ENCODE measurements around the gene UGT1A6.

Gene UGT1A6

DNA sequence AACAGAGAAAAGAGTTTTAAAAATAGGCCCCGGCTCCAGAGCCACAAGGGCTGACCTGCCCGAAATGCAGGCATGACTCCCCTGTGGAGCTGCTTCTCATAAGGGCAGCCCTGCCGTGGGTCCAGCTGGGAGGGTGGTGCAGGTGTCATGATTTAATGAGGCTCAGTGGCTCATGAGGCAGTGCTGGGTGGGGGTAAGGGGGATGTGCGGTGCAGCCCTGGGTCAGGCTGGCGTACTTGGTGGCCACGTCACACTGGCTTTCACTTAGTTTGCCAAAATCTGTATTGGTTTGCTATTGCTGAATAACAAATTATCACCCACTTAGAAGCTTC is 128.1 kb downstream of the UGT1A6 start:
- no peaks in the 10 kb centered on the region for H3K9me3 ChIP-seq
- H3K27ac ChIP-seq: no peak overlapping the region
- no peaks in the 10 kb centered on the region for H3K4me1 ChIP-seq (ENCODE audit: control insufficient read depth in 1 of 2, insufficient read depth in 1 of 2, low read depth in 1 of 2, low read length in 1 of 2)
- H3K36me3 ChIP-seq: no peaks in the 10 kb centered on the region
- no peaks in the 10 kb centered on the region for H3K27me3 ChIP-seq
- TF ChIP-seq, protein P1, sequence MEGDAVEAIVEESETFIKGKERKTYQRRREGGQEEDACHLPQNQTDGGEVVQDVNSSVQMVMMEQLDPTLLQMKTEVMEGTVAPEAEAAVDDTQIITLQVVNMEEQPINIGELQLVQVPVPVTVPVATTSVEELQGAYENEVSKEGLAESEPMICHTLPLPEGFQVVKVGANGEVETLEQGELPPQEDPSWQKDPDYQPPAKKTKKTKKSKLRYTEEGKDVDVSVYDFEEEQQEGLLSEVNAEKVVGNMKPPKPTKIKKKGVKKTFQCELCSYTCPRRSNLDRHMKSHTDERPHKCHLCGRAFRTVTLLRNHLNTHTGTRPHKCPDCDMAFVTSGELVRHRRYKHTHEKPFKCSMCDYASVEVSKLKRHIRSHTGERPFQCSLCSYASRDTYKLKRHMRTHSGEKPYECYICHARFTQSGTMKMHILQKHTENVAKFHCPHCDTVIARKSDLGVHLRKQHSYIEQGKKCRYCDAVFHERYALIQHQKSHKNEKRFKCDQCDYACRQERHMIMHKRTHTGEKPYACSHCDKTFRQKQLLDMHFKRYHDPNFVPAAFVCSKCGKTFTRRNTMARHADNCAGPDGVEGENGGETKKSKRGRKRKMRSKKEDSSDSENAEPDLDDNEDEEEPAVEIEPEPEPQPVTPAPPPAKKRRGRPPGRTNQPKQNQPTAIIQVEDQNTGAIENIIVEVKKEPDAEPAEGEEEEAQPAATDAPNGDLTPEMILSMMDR (IDR thresholded peaks at IDR 0.05): no peak
- H3K4me3 ChIP-seq (ENCODE audit: low read depth in 1 of 2, low read length in 1 of 2): no peak overlapping the region

DNA sequence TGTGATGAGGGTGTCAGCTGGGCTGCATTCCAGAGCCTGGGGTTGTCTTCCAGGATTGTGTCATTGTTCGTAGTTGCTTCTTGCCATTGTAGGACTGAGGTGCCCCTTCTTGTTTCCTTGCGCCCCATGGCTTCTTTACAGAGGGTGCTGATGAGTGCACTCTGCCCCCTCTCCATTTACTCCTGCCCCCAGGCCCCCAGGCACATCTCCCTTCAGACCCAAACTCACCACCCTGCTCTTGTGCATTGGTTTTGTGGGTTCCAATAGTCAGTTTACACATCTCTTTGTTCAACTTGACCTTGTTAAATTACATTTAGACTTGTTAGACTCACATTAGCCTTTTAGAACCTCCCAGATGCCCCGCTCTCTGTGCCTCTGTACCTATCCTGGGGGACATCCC is 128.5 kb downstream of the UGT1A6 start:
- H3K27me3 ChIP-seq: no peaks in the 10 kb centered on the region
- no peaks in the 10 kb centered on the region for H3K4me1 ChIP-seq (ENCODE audit: control insufficient read depth in 1 of 2, insufficient read depth in 1 of 2, low read depth in 1 of 2, low read length in 1 of 2)
- H3K27ac ChIP-seq: no peak overlapping the region
- no peaks in the 10 kb centered on the region for H3K36me3 ChIP-seq
- H3K4me3 ChIP-seq (ENCODE audit: low read depth in 1 of 2, low read length in 1 of 2): no peak overlapping the region
- H3K9me3 ChIP-seq: no peaks in the 10 kb centered on the region
- TF ChIP-seq, protein P1 (IDR thresholded peaks at IDR 0.05): no peak

DNA sequence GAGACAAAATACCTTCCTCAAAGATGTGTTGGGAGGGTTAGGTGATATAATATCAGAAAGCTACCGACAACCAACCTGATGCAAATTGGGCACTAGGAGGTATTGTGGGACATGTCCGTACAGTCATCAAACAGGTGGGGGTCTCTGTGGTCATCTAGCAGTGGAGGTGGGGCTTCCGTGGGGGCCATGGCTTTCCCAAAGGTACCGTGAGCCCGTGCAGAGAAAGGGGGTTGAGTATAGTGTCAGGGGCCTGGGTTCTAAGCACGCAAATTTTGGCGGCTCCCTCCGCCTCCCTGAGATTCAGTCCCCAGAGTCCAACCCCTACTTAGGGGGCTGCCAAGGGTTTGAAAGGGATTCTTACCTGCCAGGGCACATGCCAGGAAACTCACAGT is 129.0 kb downstream of the UGT1A6 start:
- Histone ChIP-seq H3K36me3 (no peaks in the 10 kb centered on the region), H3K27me3 (no peaks in the 10 kb centered on the region), H3K4me1 (ENCODE audit: control insufficient read depth in 1 of 2, insufficient read depth in 1 of 2, low read depth in 1 of 2, low read length in 1 of 2) (no peaks in the 10 kb centered on the region), H3K4me3 (ENCODE audit: low read depth in 1 of 2, low read length in 1 of 2) (no peak overlapping the region), H3K27ac (no peak overlapping the region), H3K9me3 (no peaks in the 10 kb centered on the region)
- TF ChIP-seq, protein P1 (IDR thresholded peaks at IDR 0.05): no peak

DNA sequence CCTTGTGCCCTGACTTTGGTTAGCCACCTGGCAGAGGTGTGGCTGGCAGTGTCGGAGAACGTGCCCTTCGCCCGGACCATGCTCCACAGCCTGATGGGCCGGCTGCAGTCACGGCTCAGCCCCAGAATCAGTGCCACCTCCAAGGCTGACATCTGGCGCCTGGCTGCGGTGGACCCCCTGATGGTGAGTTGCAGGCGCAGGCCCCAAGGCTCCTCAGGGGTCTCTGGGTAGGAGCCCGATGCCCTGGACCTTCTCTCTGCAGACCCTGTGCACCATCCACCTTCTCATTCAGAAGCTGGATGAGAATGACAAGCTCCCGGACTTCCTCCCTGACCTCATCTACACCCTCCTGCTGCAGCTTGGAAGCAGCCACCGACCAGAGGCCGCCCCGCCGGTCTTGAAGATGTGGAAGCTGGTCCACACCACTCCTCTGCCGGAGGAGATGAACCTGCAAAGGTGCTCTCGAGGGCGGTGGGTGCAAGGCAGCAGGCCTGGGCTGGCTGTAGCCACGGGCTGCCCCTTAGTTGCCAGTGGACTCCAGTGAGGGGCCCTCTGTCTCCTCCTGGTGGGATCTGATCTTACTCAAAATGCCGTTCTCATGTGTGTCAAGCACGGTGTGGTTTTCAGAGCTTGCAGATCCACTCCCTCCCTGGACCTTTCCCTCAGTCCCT is 129.5 kb downstream of the UGT1A6 start:
- Histone ChIP-seq H3K4me3 (ENCODE audit: low read depth in 1 of 2, low read length in 1 of 2) (no peak overlapping the region), H3K27ac (no peak overlapping the region), H3K9me3 (no peaks in the 10 kb centered on the region), H3K4me1 (ENCODE audit: control insufficient read depth in 1 of 2, insufficient read depth in 1 of 2, low read depth in 1 of 2, low read length in 1 of 2) (no peaks in the 10 kb centered on the region), H3K36me3 (no peaks in the 10 kb centered on the region), H3K27me3 (no peaks in the 10 kb centered on the region)
- TF ChIP-seq, protein P1 (IDR thresholded peaks at IDR 0.05): no peak
